Urinary bladder (tissue), 4 donors: ENCODE results near the gene RASAL2. TPM values are rescaled to one million over a fixed set of nuclear protein-coding genes. Genes with fewer than 3 reads are reported as not detected.

Experiments
- DNase-seq: peaks from one replicate; pipeline ENCODE4 v3.0.0-alpha.2; 2015; ENCODE audit errors: extremely low spot score
- H3K27ac ChIP-seq: one replicate; pipeline ENCODE4 v1.5.1; 2013; ENCODE audit warnings: low read depth, mild to moderate bottlenecking, moderate library complexity
- H3K36me3 ChIP-seq: one replicate; pipeline ENCODE4 v1.6.1; 2013; ENCODE audit warnings: mild to moderate bottlenecking, moderate library complexity; ENCODE audit not compliant: insufficient read depth
- H3K4me1 ChIP-seq: one replicate; pipeline ENCODE4 v1.6.1; 2013; ENCODE audit warnings: mild to moderate bottlenecking, moderate library complexity; ENCODE audit not compliant: insufficient read depth
- H3K4me3 ChIP-seq: one replicate; pipeline ENCODE4 v1.5.1; 2013; ENCODE audit warnings: low read depth, low read length
- WGBS: extraction: QIAGEN DNeasy Blood & Tissue Kit; methylation state at CpG from one replicate; pipeline ENCODE4 v1.1.7; 2013; 5-methylcytosine and 5-hydroxymethylcytosine counted together
- polyA plus RNA-seq: library from polyadenylated mRNA; stranded (reverse); fragments of 200-250 nt; gene quantifications from one replicate; pipeline ENCODE4 v1.2.3, GENCODE V29; 2013
- total RNA-seq: library from RNA; depleted of rRNA; stranded (reverse); fragments of >200 nt; gene quantifications from one replicate; pipeline ENCODE4 v1.2.3, GENCODE V29; 2014
- donor health status: healthy with polysubstance abuse.
- donor health status: healthy.

Gene RASAL2
- total and polyA plus RNA-seq, 2 donors = 8.8 to 29.2 TPM

DNA sequence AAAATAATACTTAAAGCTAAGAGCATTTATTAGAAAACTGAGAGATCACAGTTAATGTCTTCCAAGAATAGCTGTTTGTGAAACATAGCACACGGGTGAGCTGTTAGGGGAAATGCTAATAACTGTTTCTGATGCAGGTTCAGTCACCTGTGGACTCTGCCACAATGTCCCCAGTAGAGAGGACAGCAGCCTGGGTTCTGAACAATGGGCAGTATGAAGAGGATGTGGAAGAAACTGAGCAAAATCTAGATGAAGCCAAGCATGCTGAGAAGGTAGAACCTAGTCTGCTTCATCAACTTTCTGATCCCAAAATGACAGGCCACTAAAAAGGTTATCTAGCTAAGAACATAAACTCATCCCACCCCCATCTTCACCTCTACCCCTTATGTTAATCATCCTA is 370.2 kb downstream of the RASAL2 start:
- 81% methylated on average over 1 of the region's 1 CpG for WGBS
- no peaks in the 10 kb centered on the region for H3K4me1 ChIP-seq

DNA sequence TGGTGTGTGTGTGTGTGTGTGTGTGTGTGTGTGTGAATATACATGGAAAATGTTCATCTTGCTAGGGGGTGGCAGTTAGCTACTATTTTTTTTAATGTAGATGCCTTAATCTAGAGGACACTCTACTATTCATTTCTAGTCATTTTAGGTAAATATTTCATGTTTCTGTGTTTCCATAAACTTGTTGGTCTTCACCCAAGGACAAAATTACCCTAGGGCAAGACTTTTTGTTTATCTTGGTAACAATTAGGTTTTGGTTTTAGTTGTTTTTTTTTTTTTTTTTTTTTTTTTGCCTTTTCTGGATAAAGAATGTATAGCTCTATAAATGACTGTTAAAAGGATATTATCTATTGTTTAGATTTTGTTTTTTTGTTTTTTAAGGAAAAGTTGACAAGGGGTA is 370.7 kb downstream of the RASAL2 start:
- Histone ChIP-seq H3K4me1 (no peaks in the 10 kb centered on the region), H3K4me3 (no peak overlapping the region), H3K36me3 (peaks cover 2% of the 10 kb centered on the region), H3K27ac (no peak overlapping the region)
- DNase-seq = no peak

More for the DNA sequence above, 370.2 kb downstream of the RASAL2 start:
- DNase-seq = no peak
- Histone ChIP-seq H3K4me3 (no peak overlapping the region), H3K36me3 (peaks cover 2% of the 10 kb centered on the region), H3K27ac (no peak overlapping the region)

DNA sequence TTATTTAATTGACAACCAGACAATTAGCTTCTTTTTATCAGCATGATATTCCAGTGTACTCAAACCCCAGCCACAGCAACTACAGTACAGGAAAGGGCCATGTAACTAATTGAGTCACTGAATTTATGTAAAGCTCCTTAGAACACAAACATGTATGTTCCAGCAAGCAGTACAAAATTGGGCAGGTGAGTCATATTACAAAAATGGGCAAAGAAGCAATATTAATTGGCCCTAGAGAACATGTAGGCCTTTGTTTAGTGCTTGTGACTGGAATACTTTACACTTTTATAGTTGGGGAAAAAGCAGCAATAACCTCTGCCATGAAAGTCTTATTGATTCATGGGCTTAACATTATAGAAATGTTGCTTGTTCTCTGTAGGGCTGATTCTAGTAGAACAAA is 371.1 kb downstream of the RASAL2 start:
- no peak overlapping the region for H3K27ac ChIP-seq
- no peak overlapping the region for H3K4me3 ChIP-seq
- no peaks in the 10 kb centered on the region for H3K4me1 ChIP-seq
- peaks cover 2% of the 10 kb centered on the region for H3K36me3 ChIP-seq
- no peak for DNase-seq

DNA sequence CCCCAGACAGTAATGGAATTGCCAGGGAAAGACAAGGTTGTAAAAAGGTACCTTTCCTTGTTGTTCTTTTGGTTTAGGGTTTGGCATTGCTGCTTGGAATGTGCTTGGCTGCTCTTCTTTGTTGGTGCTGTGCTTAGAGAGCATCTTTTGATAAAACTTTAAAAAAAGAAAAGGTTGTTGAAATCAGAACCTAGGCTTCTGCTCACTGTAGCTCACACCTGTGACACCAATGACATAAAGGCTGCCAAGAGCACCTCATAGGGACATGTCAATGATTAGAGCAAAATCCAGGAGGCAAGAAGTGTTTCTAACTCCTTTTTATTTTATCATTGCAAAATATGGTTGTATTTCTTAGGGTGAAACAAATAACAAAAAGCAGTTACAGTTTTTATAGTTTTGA is 373.9 kb downstream of the RASAL2 start:
- H3K4me1 ChIP-seq = no peaks in the 10 kb centered on the region
- no peak overlapping the region for H3K4me3 ChIP-seq
- DNase-seq = no peak
- peaks cover 2% of the 10 kb centered on the region for H3K36me3 ChIP-seq
- no peak overlapping the region for H3K27ac ChIP-seq

DNA sequence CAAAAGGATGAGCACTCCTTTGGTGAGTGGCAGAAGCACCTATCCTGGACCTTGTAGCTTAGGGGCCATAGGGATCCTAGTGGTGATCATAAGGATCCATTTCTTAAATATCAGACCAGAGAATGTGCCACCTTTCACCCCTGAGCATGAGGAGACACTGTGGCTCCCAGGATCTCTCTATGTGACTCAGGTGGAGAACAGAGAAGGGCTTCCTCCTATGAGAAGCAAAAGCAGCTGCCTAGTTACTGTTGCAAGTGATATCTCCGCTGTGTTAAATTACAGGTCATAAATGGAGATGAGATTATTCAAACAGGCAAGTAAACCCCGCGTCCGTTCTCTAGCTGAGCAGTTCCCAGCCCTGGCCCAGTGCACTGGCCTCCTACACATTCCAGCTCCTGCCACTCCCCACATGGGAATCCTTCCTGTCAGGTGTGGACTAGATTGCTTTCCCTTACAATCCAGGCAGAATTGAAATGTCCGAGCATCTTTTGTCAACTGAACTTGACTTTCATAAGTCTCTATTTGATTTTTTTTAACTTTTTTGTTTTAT is 376.6 kb downstream of the RASAL2 start:
- DNase-seq = peak; percentile 20
- Histone ChIP-seq H3K36me3 (peaks cover 2% of the 10 kb centered on the region), H3K4me1 (no peaks in the 10 kb centered on the region), H3K27ac (no peak overlapping the region), H3K4me3 (no peak overlapping the region)
- WGBS = 69% methylated on average over 5 of the region's 5 CpGs

DNA sequence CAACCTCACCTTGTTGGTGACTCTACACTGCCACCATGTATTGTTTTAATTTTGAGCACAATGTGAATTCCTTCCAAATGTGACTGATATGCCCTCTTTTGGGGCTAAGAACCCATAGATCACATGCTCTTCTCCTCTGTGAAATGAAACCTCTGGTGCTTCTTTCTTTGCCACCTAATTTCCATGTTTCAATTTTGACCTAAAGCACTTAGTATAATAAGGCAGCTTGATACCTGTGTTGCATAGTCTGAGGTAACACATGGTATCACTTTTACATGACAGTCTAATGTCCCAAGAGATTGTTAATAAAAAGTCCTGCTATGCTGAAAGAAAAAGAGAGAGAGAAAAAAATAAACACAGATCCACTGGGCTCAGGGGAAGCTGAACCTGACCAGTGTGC is 378.6 kb downstream of the RASAL2 start:
- Histone ChIP-seq H3K36me3 (no peaks in the 10 kb centered on the region), H3K4me1 (no peaks in the 10 kb centered on the region), H3K27ac (no peak overlapping the region), H3K4me3 (no peak overlapping the region)
- no peak for DNase-seq

GRCh38 chr1:178477373-178477772 is 383.5 kb downstream of the RASAL2 start:
- no peak overlapping the region for H3K27ac ChIP-seq
- no peaks in the 10 kb centered on the region for H3K4me1 ChIP-seq
- WGBS = 80% methylated on average over 4 of the region's 4 CpGs
- DNase-seq = no peak
- peaks cover under 1% of the 10 kb centered on the region for H3K36me3 ChIP-seq
- no peak overlapping the region for H3K4me3 ChIP-seq

GRCh38 chr1:178477841-178478240 is 383.9 kb downstream of the RASAL2 start:
- peaks cover 1% of the 10 kb centered on the region for H3K36me3 ChIP-seq
- no peak for DNase-seq
- H3K4me1 ChIP-seq = no peaks in the 10 kb centered on the region
- WGBS = 57% methylated on average over 1 of the region's 1 CpG
- H3K27ac ChIP-seq = no peak overlapping the region
- no peak overlapping the region for H3K4me3 ChIP-seq

- DNase-seq = no peak
- H3K36me3 ChIP-seq = peaks cover 1% of the 10 kb centered on the region
- H3K4me3 ChIP-seq = no peak overlapping the region
- H3K4me1 ChIP-seq = no peaks in the 10 kb centered on the region
- no peak overlapping the region for H3K27ac ChIP-seq
- 92% methylated on average over 5 of the region's 5 CpGs for WGBS
Observed at GRCh38 chr1:178483251-178483957, 389.5 kb downstream of the RASAL2 start.

GRCh38 chr1:178484698-178485225 is 390.9 kb downstream of the RASAL2 start:
- 63% methylated on average over 3 of the region's 3 CpGs for WGBS
- Histone ChIP-seq H3K4me1 (no peaks in the 10 kb centered on the region), H3K4me3 (no peak overlapping the region), H3K27ac (no peak overlapping the region), H3K36me3 (peaks cover 1% of the 10 kb centered on the region)
- no peak for DNase-seq

GRCh38 chr1:178485541-178485981 is 391.7 kb downstream of the RASAL2 start:
- H3K27ac ChIP-seq = no peak overlapping the region
- DNase-seq = no peak
- no peaks in the 10 kb centered on the region for H3K4me1 ChIP-seq
- H3K4me3 ChIP-seq = no peak overlapping the region
- H3K36me3 ChIP-seq = peaks cover 1% of the 10 kb centered on the region
- 65% methylated on average over 3 of the region's 3 CpGs for WGBS

DNA sequence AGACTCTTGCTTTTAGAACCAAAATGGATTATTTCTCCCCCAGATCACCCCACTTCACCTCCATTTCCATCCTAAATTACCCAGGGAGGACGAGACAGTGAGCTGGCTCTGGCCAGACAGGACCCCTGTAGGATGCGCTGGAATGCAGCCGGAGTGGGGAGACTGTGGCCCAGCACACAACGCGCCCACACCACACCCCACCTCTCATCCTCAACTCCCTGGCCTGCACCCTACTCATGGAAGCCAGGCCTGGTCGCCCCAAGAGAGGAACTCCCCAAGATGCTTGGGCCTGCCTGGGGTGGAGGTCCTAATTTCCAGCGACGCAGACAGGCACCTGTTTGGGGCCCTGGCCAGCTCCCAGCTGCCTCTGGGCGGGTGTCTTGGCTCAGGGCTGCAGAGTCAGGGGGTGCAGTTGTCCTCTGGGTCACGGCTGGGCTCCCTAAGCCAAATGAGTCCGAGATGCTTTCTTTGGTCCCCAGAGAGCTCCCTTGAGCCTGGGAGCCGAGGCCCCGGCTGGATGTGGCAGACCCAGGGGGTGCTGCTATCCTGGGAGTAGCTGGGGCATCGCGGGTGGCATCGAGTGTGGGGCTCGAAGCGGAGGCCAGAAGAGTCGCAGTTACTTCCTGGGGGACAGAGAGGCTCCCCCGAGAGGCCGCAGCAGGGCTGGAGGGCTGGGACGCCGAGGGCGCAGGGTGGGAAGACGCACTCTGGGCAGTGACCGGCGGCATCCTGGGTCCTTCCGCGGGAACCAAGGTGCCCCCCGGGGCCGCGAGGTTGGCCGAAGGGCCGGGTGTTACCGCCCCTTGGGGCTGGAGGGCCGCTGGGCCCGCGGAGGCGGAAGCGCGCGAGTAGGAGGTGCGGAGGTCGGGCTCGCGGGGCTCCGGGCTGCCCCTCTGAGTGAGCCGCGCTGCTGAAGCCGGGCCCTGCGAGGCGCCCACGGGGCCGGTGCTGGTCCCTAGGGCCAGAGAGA is 392.5 kb downstream of the RASAL2 start:
- 33% methylated on average over 54 of the region's 54 CpGs for WGBS
- Histone ChIP-seq H3K4me3 (peak overlapping the region; percentile 26), H3K36me3 (peaks cover 1% of the 10 kb centered on the region), H3K4me1 (no peaks in the 10 kb centered on the region), H3K27ac (no peak overlapping the region)
- DNase-seq = no peak

DNA sequence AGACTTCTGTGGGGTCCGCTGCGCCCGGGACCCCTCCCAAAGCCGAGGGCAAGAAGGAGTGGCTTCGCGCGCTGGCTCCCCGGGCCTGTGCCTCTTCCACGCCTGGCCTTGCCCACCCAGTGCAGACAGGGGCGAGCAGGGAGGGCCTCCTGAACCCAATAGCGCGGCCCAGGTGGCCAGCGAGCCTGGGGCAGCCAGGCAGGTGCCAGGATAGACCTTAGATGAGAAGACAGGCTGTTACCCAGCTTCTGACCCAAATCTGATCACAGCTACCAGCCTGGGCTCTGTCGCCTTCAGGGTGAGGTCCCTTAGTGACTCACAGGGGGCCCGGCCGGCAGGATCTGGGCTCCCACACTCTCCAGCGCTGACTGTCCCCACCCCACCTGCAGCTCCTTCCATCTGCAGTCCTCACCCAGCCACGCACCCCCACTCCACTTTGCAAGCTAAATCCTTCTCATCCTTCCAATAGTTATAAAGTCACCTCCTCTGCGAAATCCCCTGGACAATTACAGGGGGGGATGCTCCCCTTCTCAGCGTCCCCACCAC is 393.2 kb downstream of the RASAL2 start:
- Histone ChIP-seq H3K4me1 (no peaks in the 10 kb centered on the region), H3K36me3 (peaks cover 1% of the 10 kb centered on the region), H3K4me3 (peak overlapping the region; percentile 26), H3K27ac (no peak overlapping the region)
- 49% methylated on average over 20 of the region's 20 CpGs for WGBS
- no peak for DNase-seq
